ENCODE results near the gene BTBD18.

BTBD18 gene

DNA sequence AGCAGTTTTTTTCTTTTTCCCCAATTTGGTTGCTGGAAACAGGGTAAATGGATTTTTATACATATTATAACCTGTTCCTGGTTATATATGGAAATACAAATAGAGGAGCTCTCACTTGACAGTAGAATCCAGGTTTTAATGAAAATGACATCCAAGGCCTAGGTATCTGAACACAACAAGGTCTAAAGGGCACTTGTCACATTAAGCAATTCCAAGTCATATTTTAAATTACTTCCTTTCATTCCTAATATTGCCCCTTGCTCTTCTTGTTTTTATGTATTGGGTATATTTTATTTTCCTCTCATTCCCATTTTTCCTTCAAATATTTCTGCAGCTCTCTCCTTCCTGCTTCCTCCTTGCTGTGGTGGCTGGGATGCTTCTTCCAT lies 37.1 kb upstream of the BTBD18 start:
- no peaks in the 10 kb centered on the region for H3K9me3 ChIP-seq (ENCODE audit: control insufficient read depth, low read length)
- H2AFZ ChIP-seq (ENCODE audit: low read depth, low read length), result no peak overlapping the region
- no peak overlapping the region for H2BK120ac ChIP-seq (ENCODE audit: low read depth, low read length)
- no peaks in the 10 kb centered on the region for H3K27me3 ChIP-seq (ENCODE audit: control insufficient read depth in 1 of 2, insufficient read depth in 1 of 2, low read length in 2 of 2)
- H4K91ac ChIP-seq (ENCODE audit: low read length), result no peak overlapping the region
- no peak overlapping the region for H2BK15ac ChIP-seq (ENCODE audit: low read depth, poor library complexity, severe bottlenecking)
- H3K18ac ChIP-seq (ENCODE audit: low read depth in 1 of 2, low read length in 2 of 2), result no peak overlapping the region
- H3K36me3 ChIP-seq (ENCODE audit: control insufficient read depth in 1 of 2, insufficient read depth in 2 of 2, low read depth in 1 of 2, low read length in 2 of 2), result peaks cover 9 to 18% of the 10 kb centered on the region in 2 experiments
- H3K23ac ChIP-seq (ENCODE audit: low read length in 2 of 2), result no peak overlapping the region
- H3K4me2 ChIP-seq (ENCODE audit: low read length, poor library complexity, severe bottlenecking), result no peak overlapping the region
- H3K79me1 ChIP-seq (replicated peaks; ENCODE audit: low read length, poor library complexity, severe bottlenecking), result no peaks in the 10 kb centered on the region
- no peak overlapping the region for H2AK5ac ChIP-seq (ENCODE audit: low read length, severe bottlenecking)
- H3K4me3 ChIP-seq (ENCODE audit: insufficient read depth in 1 of 2, low read depth in 1 of 2, low read length in 2 of 2), result no peak overlapping the region
- H3K9ac ChIP-seq (ENCODE audit: low read length), result no peak overlapping the region
- H2BK5ac ChIP-seq (ENCODE audit: low read depth, low read length, poor library complexity, severe bottlenecking), result no peak overlapping the region
- H3K14ac ChIP-seq (ENCODE audit: low read length in 2 of 2), result no peak overlapping the region
- H4K8ac ChIP-seq (ENCODE audit: low read length), result no peak overlapping the region
- H2BK12ac ChIP-seq (ENCODE audit: low read length in 2 of 2), result no peak overlapping the region
- H3K4ac ChIP-seq (ENCODE audit: low read depth in 1 of 2, low read length in 2 of 2), result no peak overlapping the region
- no peak for DNase-seq
- no peak overlapping the region for H3K27ac ChIP-seq (ENCODE audit: low read length, poor library complexity, severe bottlenecking)
- peaks cover 13% of the 10 kb centered on the region for H3K4me1 ChIP-seq (ENCODE audit: control insufficient read depth, insufficient read depth, low read depth, low read length)

GRCh38 chr11:57787920-57788702 lies 36.5 kb upstream of the BTBD18 start:
- Histone ChIP-seq H3K4me3 (ENCODE audit: insufficient read depth in 1 of 2, low read depth in 1 of 2, low read length in 2 of 2) (no peak overlapping the region), H2BK5ac (ENCODE audit: low read depth, low read length, poor library complexity, severe bottlenecking) (no peak overlapping the region), H3K14ac (ENCODE audit: low read length in 2 of 2) (no peak overlapping the region), H3K27me3 (ENCODE audit: control insufficient read depth in 1 of 2, insufficient read depth in 1 of 2, low read length in 2 of 2) (no peaks in the 10 kb centered on the region), H2BK12ac (ENCODE audit: low read length in 2 of 2) (no peak overlapping the region), H3K27ac (ENCODE audit: low read length, poor library complexity, severe bottlenecking) (peak overlapping the region; percentile 13), H2AK5ac (ENCODE audit: low read length, severe bottlenecking) (no peak overlapping the region), H4K91ac (ENCODE audit: low read length) (no peak overlapping the region), H3K18ac (ENCODE audit: low read depth in 1 of 2, low read length in 2 of 2) (peak overlapping the region in 1 of 2 experiments; percentile 74), H2BK120ac (ENCODE audit: low read depth, low read length) (no peak overlapping the region), H3K4me1 (ENCODE audit: control insufficient read depth, insufficient read depth, low read depth, low read length) (peaks cover 13% of the 10 kb centered on the region), H3K9me3 (ENCODE audit: control insufficient read depth, low read length) (no peaks in the 10 kb centered on the region), H3K36me3 (ENCODE audit: control insufficient read depth in 1 of 2, insufficient read depth in 2 of 2, low read depth in 1 of 2, low read length in 2 of 2) (peaks cover 9 to 14% of the 10 kb centered on the region in 2 experiments), H3K4me2 (ENCODE audit: low read length, poor library complexity, severe bottlenecking) (no peak overlapping the region), H3K23ac (ENCODE audit: low read length in 2 of 2) (no peak overlapping the region), H3K9ac (ENCODE audit: low read length) (no peak overlapping the region), H2AFZ (ENCODE audit: low read depth, low read length) (no peak overlapping the region), H3K4ac (ENCODE audit: low read depth in 1 of 2, low read length in 2 of 2) (peak overlapping the region in 1 of 2 experiments; percentile 1), H2BK15ac (ENCODE audit: low read depth, poor library complexity, severe bottlenecking) (no peak overlapping the region), H3K79me1 (replicated peaks; ENCODE audit: low read length, poor library complexity, severe bottlenecking) (no peaks in the 10 kb centered on the region), H4K8ac (ENCODE audit: low read length) (no peak overlapping the region)
- WGBS, result 78% methylated on average over 6 of the region's 6 CpGs
- peak; percentile 54 for DNase-seq

- no peaks in the 10 kb centered on the region for H3K9me3 ChIP-seq (ENCODE audit: control insufficient read depth, low read length)
- H3K4me2 ChIP-seq (ENCODE audit: low read length, poor library complexity, severe bottlenecking), result no peak overlapping the region
- H3K4me3 ChIP-seq (ENCODE audit: insufficient read depth in 1 of 2, low read depth in 1 of 2, low read length in 2 of 2), result no peak overlapping the region
- DNase-seq, result peak; percentile 7
- H3K9ac ChIP-seq (ENCODE audit: low read length), result no peak overlapping the region
- 88% methylated on average over 4 of the region's 4 CpGs for WGBS
- no peak overlapping the region for H4K91ac ChIP-seq (ENCODE audit: low read length)
- peaks cover 5 to 14% of the 10 kb centered on the region in 2 experiments for H3K36me3 ChIP-seq (ENCODE audit: control insufficient read depth in 1 of 2, insufficient read depth in 2 of 2, low read depth in 1 of 2, low read length in 2 of 2)
- no peaks in the 10 kb centered on the region for H3K79me1 ChIP-seq (replicated peaks; ENCODE audit: low read length, poor library complexity, severe bottlenecking)
- no peaks in the 10 kb centered on the region for H3K27me3 ChIP-seq (ENCODE audit: control insufficient read depth in 1 of 2, insufficient read depth in 1 of 2, low read length in 2 of 2)
- no peak overlapping the region for H3K23ac ChIP-seq (ENCODE audit: low read length in 2 of 2)
- H3K14ac ChIP-seq (ENCODE audit: low read length in 2 of 2), result no peak overlapping the region
- no peak overlapping the region for H3K18ac ChIP-seq (ENCODE audit: low read depth in 1 of 2, low read length in 2 of 2)
- no peak overlapping the region for H2AK5ac ChIP-seq (ENCODE audit: low read length, severe bottlenecking)
- H2AFZ ChIP-seq (ENCODE audit: low read depth, low read length), result no peak overlapping the region
- H2BK15ac ChIP-seq (ENCODE audit: low read depth, poor library complexity, severe bottlenecking), result no peak overlapping the region
- no peak overlapping the region for H2BK5ac ChIP-seq (ENCODE audit: low read depth, low read length, poor library complexity, severe bottlenecking)
- H4K8ac ChIP-seq (ENCODE audit: low read length), result no peak overlapping the region
- no peak overlapping the region for H3K4ac ChIP-seq (ENCODE audit: low read depth in 1 of 2, low read length in 2 of 2)
- H2BK12ac ChIP-seq (ENCODE audit: low read length in 2 of 2), result no peak overlapping the region
- H2BK120ac ChIP-seq (ENCODE audit: low read depth, low read length), result no peak overlapping the region
- peak overlapping the region; percentile 18 for H3K27ac ChIP-seq (ENCODE audit: low read length, poor library complexity, severe bottlenecking)
- H3K4me1 ChIP-seq (ENCODE audit: control insufficient read depth, insufficient read depth, low read depth, low read length), result peaks cover 9% of the 10 kb centered on the region
Observed at GRCh38 chr11:57787006-57787604, 35.5 kb upstream of the BTBD18 start.

DNA sequence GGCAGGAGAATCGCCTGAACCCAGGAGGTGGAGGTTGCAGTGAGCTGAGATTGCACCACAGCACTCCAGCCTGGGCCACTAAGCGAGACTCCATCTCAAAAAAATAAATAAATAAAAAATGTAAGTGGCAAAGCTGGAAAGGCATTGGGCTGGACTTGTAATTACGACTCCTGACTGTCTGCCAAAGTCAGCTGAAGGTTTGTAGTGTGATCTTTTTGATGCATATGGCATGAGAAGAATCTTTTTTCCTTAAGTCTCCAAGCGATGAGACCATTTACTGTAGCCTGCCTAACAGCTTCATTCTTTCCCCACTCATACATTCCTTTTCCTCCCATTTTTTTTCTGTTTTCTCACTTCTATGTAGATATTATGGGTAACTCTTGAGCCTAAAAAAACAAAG lies 34.8 kb upstream of the BTBD18 start:
- no peak overlapping the region for H3K4ac ChIP-seq (ENCODE audit: low read depth in 1 of 2, low read length in 2 of 2)
- no peaks in the 10 kb centered on the region for H3K27me3 ChIP-seq (ENCODE audit: control insufficient read depth in 1 of 2, insufficient read depth in 1 of 2, low read length in 2 of 2)
- no peak overlapping the region for H4K8ac ChIP-seq (ENCODE audit: low read length)
- H2BK5ac ChIP-seq (ENCODE audit: low read depth, low read length, poor library complexity, severe bottlenecking), result no peak overlapping the region
- no peak overlapping the region for H3K18ac ChIP-seq (ENCODE audit: low read depth in 1 of 2, low read length in 2 of 2)
- no peak overlapping the region for H3K14ac ChIP-seq (ENCODE audit: low read length in 2 of 2)
- no peak overlapping the region for H3K23ac ChIP-seq (ENCODE audit: low read length in 2 of 2)
- H4K91ac ChIP-seq (ENCODE audit: low read length), result no peak overlapping the region
- H3K9me3 ChIP-seq (ENCODE audit: control insufficient read depth, low read length), result no peaks in the 10 kb centered on the region
- peaks cover 2% of the 10 kb centered on the region for H3K79me1 ChIP-seq (replicated peaks; ENCODE audit: low read length, poor library complexity, severe bottlenecking)
- no peak overlapping the region for H2BK120ac ChIP-seq (ENCODE audit: low read depth, low read length)
- H3K9ac ChIP-seq (ENCODE audit: low read length), result no peak overlapping the region
- no peak overlapping the region for H3K4me3 ChIP-seq (ENCODE audit: insufficient read depth in 1 of 2, low read depth in 1 of 2, low read length in 2 of 2)
- peaks cover 5 to 7% of the 10 kb centered on the region in 2 experiments for H3K36me3 ChIP-seq (ENCODE audit: control insufficient read depth in 1 of 2, insufficient read depth in 2 of 2, low read depth in 1 of 2, low read length in 2 of 2)
- H2AFZ ChIP-seq (ENCODE audit: low read depth, low read length), result no peak overlapping the region
- no peak overlapping the region for H3K27ac ChIP-seq (ENCODE audit: low read length, poor library complexity, severe bottlenecking)
- peaks cover 10% of the 10 kb centered on the region for H3K4me1 ChIP-seq (ENCODE audit: control insufficient read depth, insufficient read depth, low read depth, low read length)
- no peak overlapping the region for H2BK12ac ChIP-seq (ENCODE audit: low read length in 2 of 2)
- H2AK5ac ChIP-seq (ENCODE audit: low read length, severe bottlenecking), result no peak overlapping the region
- no peak overlapping the region for H3K4me2 ChIP-seq (ENCODE audit: low read length, poor library complexity, severe bottlenecking)
- no peak overlapping the region for H2BK15ac ChIP-seq (ENCODE audit: low read depth, poor library complexity, severe bottlenecking)
- 100% methylated on average over 1 of the region's 4 CpGs for WGBS
- DNase-seq, result peak; percentile 5
